22Rv1 (cell line): ENCODE results near the gene TCF4.

Experiments
- CTCF ChIP-seq: fragments of 450-650 bp; IDR thresholded peaks from 2 replicates; pipeline ENCODE4 v1.5.1; 2017; ENCODE audit warnings: mild to moderate bottlenecking
- ZFX ChIP-seq: fragments of 450-650 bp; IDR thresholded peaks from 2 replicates; pipeline ENCODE4 v1.6.1; 2017; ENCODE audit warnings: antibody characterized with exemption, borderline replicate concordance

GRCh38 chr18:55543130-55543704 is 44.8 kb downstream of the TCF4 start:
- no peak for TF ChIP-seq CTCF
- no peak for TF ChIP-seq ZFX
